Uterus (tissue), 2 donors: ENCODE measurements around the gene TMEM79.

Experiments
- CTCF ChIP-seq, 4 experiments: fragments of 200-600 bp in 2 of 4; fragments of 450-650 bp in 2 of 4; sonication (generic) in 2 of 4; IDR thresholded peaks; one replicate each; pipeline ENCODE4 v1.5.1; 2016 to 2019; ENCODE audit warnings: antibody characterized with exemption in 4 of 4, mild to moderate bottlenecking in 2 of 4, moderate library complexity in 1 of 4
- POLR2A ChIP-seq, 2 donors: fragments of 450-650 bp; IDR thresholded peaks; one replicate each; pipeline ENCODE4 v1.6.1; 2016; ENCODE audit warnings: antibody characterized with exemption in 2 of 2, mild to moderate bottlenecking in 1 of 2, moderate library complexity in 1 of 2

- no peak for TF ChIP-seq POLR2A (IDR thresholded peaks at IDR 0.05)
- TF ChIP-seq CTCF (IDR thresholded peaks at IDR 0.05): no peak
These were observed 40.0 kb upstream of the TMEM79 start for GRCh38 chr1:156244126-156244525.
